NCI-H524 (cell line): ENCODE data around the gene KDM3B.
"Not testable (repeated sequence)": the region's sequence is repeated elsewhere in the genome, so short reads cannot be mapped to it uniquely, and the experiment has no call there.

ENCODE experiments used
- DNase-seq, 2 experiments: peaks; one replicate each; lab custom pipeline; 2025; lab: John Stamatoyannopoulos, UW

KDM3B gene

GRCh38 chr5:138466125-138466899 is 113.8 kb downstream of the KDM3B start:
- peak in 1 of 2 experiments; percentile 25 for DNase-seq

DNA sequence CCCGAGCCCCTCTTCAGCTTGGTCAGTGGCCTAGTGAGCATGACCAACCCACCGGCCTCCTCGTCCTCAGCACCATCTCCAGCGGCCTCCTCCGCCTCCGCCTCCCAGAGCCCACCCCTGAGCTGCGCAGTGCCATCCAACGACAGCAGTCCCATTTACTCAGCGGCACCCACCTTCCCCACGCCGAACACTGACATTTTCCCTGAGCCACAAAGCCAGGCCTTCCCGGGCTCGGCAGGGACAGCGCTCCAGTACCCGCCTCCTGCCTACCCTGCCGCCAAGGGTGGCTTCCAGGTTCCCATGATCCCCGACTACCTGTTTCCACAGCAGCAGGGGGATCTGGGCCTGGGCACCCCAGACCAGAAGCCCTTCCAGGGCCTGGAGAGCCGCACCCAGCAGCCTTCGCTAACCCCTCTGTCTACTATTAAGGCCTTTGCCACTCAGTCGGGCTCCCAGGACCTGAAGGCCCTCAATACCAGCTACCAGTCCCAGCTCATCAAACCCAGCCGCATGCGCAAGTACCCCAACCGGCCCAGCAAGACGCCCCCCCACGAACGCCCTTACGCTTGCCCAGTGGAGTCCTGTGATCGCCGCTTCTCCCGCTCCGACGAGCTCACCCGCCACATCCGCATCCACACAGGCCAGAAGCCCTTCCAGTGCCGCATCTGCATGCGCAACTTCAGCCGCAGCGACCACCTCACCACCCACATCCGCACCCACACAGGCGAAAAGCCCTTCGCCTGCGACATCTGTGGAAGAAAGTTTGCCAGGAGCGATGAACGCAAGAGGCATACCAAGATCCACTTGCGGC is 114.6 kb downstream of the KDM3B start:
- DNase-seq: no peak

DNA sequence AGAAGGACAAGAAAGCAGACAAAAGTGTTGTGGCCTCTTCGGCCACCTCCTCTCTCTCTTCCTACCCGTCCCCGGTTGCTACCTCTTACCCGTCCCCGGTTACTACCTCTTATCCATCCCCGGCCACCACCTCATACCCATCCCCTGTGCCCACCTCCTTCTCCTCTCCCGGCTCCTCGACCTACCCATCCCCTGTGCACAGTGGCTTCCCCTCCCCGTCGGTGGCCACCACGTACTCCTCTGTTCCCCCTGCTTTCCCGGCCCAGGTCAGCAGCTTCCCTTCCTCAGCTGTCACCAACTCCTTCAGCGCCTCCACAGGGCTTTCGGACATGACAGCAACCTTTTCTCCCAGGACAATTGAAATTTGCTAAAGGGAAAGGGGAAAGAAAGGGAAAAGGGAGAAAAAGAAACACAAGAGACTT is 115.2 kb downstream of the KDM3B start:
- no peak for DNase-seq

- no peak for DNase-seq
These were observed 115.9 kb downstream of the KDM3B start for GRCh38 chr5:138468133-138468965.

DNA sequence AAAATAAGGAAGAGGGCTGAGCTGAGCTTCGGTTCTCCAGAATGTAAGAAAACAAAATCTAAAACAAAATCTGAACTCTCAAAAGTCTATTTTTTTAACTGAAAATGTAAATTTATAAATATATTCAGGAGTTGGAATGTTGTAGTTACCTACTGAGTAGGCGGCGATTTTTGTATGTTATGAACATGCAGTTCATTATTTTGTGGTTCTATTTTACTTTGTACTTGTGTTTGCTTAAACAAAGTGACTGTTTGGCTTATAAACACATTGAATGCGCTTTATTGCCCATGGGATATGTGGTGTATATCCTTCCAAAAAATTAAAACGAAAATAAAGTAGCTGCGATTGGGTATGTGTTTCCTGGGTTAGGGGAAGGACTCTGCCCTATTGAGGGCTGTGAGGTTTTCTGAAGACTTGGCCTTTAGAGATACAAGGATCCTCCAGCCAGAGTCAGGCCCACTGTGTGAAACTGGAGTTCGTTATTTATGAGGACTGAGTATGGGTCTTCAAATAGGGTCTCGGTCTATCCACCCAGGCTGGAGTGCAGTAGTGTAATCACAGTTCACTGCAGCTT is 116.6 kb downstream of the KDM3B start:
- DNase-seq: no peak

DNA sequence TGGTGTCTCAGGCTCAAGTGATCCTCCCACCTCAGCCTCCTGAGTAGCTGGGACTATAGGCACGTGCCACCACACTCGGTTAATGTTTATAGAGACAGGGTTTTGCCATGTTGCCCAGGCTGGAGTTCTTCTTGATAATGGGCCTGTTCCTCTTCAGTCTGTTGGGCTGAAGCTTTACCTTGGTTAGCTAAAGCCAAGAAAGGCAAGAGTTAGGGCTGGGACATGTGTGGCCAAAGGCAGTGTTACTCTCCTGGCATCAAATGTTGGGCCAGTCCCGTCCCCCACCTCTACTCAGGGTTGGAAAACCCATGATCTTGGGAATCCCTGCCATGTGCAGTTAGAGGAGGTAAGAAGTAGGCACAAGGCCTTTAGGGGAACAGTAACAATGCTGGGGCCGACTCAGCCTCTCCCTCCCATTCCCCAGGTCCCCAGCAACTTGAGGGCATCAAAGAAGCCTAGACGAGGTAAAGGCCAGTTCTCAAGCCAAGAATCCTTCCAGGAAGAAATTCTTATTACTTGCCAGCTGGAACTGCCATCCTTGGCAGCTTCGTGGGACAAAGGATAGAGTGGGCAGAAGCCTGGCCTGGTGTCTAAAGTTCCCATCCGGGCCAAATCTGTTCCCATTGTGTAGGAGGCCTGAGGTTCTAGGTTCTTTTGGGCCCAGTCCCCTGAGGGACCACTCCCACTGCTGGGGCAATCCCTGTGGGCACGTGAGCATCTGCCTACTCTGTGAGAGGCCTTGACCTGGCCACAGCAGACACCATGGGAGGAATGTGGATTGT is 117.2 kb downstream of the KDM3B start:
- DNase-seq: no peak

GRCh38 chr5:138470322-138471051 is 118.0 kb downstream of the KDM3B start:
- DNase-seq: no peak

DNA sequence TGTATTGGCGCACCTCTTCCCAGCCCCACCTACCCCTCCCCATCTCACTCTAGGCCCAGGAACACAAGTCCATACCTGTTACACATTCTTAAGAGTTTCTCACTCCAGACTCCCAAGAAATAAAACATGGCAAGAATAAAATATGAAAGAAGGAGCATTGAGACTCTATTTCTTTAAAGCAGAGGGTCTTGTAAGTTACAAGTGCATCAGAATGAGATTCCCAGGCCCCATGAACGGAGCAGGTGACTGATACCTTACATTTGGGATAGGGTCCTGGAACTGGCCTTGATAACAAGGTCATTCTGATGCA is 118.5 kb downstream of the KDM3B start:
- DNase-seq: no peak

DNA sequence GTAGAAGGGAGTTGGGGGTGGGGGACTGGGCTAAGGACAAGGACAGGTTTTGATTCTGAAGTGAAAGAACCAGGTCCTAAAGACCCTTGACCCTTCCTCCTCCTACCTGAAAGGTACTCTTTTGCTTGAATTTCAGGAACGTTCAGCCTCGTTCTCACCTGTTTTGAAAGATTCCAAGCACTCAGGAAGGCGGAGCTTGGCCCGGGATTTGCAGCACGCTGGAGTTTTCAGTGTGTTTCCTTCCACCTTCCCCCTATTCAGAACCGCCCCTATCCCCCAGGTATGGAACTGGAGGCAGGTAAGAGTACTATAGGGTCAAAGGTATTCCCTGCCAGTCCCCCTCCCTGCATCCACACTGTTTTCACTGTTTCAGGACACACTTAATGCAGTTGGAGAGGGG is 119.9 kb downstream of the KDM3B start:
- DNase-seq: no peak

DNA sequence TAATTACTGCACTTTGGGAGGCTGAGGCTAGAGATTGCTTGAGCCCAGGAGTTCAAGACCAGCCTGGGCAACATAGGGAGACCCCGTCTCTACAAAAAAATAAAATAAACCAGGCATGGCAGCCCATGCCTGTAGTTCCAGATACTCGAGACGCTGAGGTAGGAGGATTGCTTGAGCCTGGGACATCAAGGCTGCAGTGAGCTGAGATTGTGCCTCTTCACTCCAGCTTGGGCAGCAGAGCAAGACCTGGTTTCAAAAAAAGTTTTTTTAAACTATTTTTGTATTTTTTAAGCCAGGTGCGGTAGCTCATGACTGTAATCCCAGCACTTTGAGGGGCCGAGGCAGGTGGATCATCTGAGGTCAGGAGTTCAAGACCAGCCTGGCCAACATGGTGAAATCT is 120.7 kb downstream of the KDM3B start:
- DNase-seq: not testable (repeated sequence)

DNA sequence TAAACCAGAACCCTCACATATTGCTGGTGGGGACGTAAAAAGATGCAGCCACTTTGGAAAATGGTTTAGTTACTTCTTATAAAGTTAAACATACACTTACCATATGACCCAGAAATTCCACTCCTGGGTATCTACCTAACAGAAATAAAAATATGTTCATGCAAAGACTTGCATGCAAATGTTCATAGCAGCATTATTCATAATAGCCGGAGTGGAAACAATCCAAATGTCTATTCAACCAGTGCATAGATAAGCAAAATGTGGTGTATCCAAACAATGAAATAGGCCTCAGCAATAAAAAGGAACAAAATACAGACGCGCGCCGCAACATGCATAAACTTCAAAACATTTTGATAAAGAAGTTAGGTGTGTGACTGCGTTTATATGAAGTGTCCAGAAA is 124.4 kb downstream of the KDM3B start:
- DNase-seq: no peak

- DNase-seq: no peak
These were observed 130.2 kb downstream of the KDM3B start for GRCh38 chr5:138482638-138483037.
